Measurements from ENCODE around the gene HBM.
A peak's percentile ranks its signal among the peaks of the same experiment; 100 is the strongest.

HBM gene

DNA sequence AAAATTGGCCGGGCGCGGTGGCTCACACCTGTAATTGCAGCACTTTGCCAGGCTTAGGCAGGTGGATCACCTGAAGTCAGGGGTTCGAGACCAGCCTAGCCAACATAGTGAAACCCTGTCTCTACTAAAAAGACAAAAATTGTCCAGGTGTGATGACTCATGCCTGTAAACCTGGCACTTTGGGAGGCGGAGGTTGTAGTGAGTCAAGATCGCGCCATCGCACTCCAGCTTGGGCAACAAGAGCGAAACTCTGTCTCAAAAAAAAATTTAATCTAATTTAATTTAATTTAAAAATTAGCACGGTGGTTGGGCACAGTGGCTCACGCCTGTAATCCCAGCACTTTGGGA, 12.9 kb downstream of the HBM start:
- no peaks in the 10 kb centered on the region for H3K9me3 ChIP-seq (ENCODE audit: severe bottlenecking)
- no peak overlapping the region for H3K4me3 ChIP-seq (ENCODE audit: low read depth, low read length)
- TF ChIP-seq, protein P1, sequence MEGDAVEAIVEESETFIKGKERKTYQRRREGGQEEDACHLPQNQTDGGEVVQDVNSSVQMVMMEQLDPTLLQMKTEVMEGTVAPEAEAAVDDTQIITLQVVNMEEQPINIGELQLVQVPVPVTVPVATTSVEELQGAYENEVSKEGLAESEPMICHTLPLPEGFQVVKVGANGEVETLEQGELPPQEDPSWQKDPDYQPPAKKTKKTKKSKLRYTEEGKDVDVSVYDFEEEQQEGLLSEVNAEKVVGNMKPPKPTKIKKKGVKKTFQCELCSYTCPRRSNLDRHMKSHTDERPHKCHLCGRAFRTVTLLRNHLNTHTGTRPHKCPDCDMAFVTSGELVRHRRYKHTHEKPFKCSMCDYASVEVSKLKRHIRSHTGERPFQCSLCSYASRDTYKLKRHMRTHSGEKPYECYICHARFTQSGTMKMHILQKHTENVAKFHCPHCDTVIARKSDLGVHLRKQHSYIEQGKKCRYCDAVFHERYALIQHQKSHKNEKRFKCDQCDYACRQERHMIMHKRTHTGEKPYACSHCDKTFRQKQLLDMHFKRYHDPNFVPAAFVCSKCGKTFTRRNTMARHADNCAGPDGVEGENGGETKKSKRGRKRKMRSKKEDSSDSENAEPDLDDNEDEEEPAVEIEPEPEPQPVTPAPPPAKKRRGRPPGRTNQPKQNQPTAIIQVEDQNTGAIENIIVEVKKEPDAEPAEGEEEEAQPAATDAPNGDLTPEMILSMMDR (IDR thresholded peaks at IDR 0.05; ENCODE audit: low read depth, low read length): no peak
- no peaks in the 10 kb centered on the region; the same call in 1 of the 2 replicates for H3K36me3 ChIP-seq
- H3K27ac ChIP-seq: no peak overlapping the region
- H3K27me3 ChIP-seq (ENCODE audit: insufficient read depth, low read depth, severe bottlenecking): peaks cover 14% of the 10 kb centered on the region
- DNase-seq: no peak

DNA sequence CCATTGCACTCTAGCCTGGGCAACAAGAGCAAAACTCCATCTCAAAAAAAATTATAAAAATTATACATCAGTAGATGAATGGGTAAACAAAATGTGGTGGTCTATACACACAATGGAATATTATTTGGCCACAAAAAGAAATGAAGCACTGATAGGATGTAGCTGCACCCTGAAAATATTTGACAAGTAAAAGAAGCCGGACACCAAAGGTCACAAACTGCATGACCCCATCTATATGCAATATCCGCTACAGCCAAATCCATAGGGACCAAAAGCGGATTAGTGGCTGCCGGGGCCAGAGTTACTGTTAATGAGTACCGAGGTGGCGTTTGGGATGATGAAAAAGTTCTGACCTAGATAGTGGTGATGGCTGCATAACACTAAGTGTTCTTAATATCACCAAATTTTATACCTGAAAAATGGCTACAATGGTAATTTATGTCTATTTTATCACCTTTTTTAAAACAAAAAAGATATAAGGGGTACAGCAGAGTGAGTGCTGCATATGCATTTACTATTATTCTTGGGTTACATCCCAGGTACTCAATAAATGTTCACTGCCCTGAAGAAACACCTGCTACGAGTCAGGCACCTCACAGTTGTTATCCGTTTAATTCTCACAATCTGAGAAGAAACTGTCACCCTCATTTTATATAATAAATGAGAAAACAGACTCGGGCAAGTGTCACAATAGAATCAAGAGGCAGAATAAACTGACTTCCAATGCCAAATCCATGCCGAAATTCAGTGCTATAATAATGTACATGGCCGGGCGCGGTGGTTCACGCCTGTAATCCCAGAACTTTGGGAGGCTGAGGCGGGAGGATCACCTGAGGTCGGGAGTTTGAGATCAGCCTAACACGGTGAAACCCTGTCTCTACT, 13.7 kb downstream of the HBM start:
- Histone ChIP-seq H3K27ac (no peak overlapping the region), H3K27me3 (ENCODE audit: insufficient read depth, low read depth, severe bottlenecking) (peaks cover 14% of the 10 kb centered on the region)
- DNase-seq: no peak

DNA sequence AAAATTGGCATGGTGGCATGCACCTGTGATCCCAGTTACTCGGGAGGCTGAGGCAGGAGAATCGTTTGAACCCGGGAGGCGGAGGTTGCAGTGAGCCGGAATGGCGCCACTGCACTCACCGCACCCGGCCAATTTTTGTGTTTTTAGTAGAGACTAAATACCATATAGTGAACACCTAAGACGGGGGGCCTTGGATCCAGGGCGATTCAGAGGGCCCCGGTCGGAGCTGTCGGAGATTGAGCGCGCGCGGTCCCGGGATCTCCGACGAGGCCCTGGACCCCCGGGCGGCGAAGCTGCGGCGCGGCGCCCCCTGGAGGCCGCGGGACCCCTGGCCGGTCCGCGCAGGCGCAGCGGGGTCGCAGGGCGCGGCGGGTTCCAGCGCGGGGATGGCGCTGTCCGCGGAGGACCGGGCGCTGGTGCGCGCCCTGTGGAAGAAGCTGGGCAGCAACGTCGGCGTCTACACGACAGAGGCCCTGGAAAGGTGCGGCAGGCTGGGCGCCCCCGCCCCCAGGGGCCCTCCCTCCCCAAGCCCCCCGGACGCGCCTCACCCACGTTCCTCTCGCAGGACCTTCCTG, 14.4 kb downstream of the HBM start, which contains the start of gene HBQ1:
Gene HBQ1 (plus strand): TSS at position 359 of the 575 bp plus-strand sequence. CDS start 28 bp downstream, at position 387.
- Histone ChIP-seq H3K36me3 (peaks cover 7% of the 10 kb centered on the region), H3K9me3 (ENCODE audit: severe bottlenecking) (no peaks in the 10 kb centered on the region), H3K27me3 (ENCODE audit: insufficient read depth, low read depth, severe bottlenecking) (peaks cover 12% of the 10 kb centered on the region), H3K27ac (peak within 1 kb of the TSS; percentile 39), H3K4me3 (ENCODE audit: low read depth, low read length) (peak within 1 kb of the TSS; percentile 57)
- peak; percentile 61 for DNase-seq
- TF ChIP-seq, protein P1 (IDR thresholded peaks at IDR 0.05; ENCODE audit: low read depth, low read length): peak; percentile 75

More for the DNA sequence above, 13.7 kb downstream of the HBM start:
- H3K4me3 ChIP-seq (ENCODE audit: low read depth, low read length): no peak overlapping the region
- H3K9me3 ChIP-seq (ENCODE audit: severe bottlenecking): no peaks in the 10 kb centered on the region
- H3K36me3 ChIP-seq: peaks cover 3% of the 10 kb centered on the region
- TF ChIP-seq, protein P1 (IDR thresholded peaks at IDR 0.05; ENCODE audit: low read depth, low read length): no peak

DNA sequence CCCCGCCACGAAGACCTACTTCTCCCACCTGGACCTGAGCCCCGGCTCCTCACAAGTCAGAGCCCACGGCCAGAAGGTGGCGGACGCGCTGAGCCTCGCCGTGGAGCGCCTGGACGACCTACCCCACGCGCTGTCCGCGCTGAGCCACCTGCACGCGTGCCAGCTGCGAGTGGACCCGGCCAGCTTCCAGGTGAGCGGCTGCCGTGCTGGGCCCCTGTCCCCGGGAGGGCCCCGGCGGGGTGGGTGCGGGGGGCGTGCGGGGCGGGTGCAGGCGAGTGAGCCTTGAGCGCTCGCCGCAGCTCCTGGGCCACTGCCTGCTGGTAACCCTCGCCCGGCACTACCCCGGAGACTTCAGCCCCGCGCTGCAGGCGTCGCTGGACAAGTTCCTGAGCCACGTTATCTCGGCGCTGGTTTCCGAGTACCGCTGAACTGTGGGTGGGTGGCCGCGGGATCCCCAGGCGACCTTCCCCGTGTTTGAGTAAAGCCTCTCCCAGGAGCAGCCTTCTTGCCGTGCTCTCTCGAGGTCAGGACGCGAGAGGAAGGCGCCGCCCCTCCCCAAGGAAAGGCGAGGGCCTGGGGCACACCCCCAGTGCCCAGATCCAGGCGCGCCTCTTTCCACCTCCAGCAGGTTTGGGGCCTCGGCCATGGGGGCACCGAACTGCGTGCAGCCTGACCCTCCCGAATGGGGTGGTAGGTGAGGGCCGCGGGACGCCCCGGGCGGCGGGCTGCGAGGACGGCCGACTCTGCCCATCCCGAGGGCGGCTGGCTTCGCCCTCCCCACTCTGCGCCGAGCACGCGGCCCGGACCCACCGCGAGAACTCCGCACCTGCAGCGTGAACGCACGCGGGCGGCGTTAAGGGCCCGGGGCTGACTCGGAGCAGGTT, 15.1 kb downstream of the HBM start:
- Histone ChIP-seq H3K27ac (peak overlapping the region; percentile 39), H3K9me3 (ENCODE audit: severe bottlenecking) (no peaks in the 10 kb centered on the region), H3K27me3 (ENCODE audit: insufficient read depth, low read depth, severe bottlenecking) (peaks cover 7% of the 10 kb centered on the region), H3K36me3 (peaks cover 13% of the 10 kb centered on the region), H3K4me3 (ENCODE audit: low read depth, low read length) (peak overlapping the region; percentile 57)
- TF ChIP-seq, protein P1 (IDR thresholded peaks at IDR 0.05; ENCODE audit: low read depth, low read length): no peak
- no peak for DNase-seq

DNA sequence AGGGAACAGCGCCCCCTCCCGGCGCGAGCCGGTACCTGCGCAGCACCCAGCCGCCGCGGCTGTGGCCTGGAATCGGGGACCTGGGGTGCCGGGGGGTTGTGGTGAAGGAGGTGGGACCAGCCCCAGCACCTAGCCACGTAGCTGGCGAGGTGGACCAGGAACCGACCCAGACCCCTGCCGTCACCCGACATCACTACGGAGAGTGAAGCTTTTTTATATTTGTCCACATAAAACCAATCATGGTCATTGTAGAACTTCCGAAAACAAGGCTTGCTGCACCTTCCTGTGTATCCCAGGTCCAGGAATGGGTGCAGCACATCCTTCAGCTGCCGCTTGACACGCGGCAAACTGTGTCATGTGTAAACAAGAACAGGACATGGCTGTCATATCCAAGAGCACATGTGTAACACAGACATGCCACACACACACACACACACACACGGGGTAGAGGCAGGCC, 15.8 kb downstream of the HBM start:
- no peak overlapping the region for H3K27ac ChIP-seq
- H3K27me3 ChIP-seq (ENCODE audit: insufficient read depth, low read depth, severe bottlenecking): peaks cover 7% of the 10 kb centered on the region
- peaks cover 13% of the 10 kb centered on the region for H3K36me3 ChIP-seq
- H3K4me3 ChIP-seq (ENCODE audit: low read depth, low read length): no peak overlapping the region
- TF ChIP-seq, protein P1 (IDR thresholded peaks at IDR 0.05; ENCODE audit: low read depth, low read length): peak; percentile 94
- H3K9me3 ChIP-seq (ENCODE audit: severe bottlenecking): no peaks in the 10 kb centered on the region
- peak; percentile 87 for DNase-seq
